ENCODE data around the gene FTH1.

DNA sequence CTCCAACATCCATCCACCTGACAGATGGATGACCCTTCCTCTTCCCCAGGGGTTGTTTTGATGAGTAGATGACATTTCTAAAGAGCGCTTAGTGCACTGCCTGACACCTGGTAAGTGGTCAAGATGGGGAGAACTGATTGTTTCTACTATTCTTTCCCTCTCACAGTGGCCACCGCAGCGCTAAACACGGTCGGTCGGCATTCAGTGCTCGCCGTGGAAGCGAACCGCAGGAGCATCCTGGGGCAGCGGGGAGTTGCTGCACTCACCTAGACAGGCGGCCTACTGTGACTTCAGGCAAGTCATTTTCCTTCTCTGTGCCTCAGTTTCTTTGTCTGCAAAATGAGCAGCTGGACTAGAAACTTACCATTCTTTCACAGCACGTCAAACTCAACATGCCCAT lies 22.2 kb downstream of the FTH1 start:
- TF ChIP-seq, protein P1, sequence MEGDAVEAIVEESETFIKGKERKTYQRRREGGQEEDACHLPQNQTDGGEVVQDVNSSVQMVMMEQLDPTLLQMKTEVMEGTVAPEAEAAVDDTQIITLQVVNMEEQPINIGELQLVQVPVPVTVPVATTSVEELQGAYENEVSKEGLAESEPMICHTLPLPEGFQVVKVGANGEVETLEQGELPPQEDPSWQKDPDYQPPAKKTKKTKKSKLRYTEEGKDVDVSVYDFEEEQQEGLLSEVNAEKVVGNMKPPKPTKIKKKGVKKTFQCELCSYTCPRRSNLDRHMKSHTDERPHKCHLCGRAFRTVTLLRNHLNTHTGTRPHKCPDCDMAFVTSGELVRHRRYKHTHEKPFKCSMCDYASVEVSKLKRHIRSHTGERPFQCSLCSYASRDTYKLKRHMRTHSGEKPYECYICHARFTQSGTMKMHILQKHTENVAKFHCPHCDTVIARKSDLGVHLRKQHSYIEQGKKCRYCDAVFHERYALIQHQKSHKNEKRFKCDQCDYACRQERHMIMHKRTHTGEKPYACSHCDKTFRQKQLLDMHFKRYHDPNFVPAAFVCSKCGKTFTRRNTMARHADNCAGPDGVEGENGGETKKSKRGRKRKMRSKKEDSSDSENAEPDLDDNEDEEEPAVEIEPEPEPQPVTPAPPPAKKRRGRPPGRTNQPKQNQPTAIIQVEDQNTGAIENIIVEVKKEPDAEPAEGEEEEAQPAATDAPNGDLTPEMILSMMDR (IDR thresholded peaks at IDR 0.05): no peak
- no peak for TF ChIP-seq ZFX (IDR thresholded peaks at IDR 0.05; ENCODE audit: borderline replicate concordance)
